ENCODE results near the gene TTC21A.

DNA sequence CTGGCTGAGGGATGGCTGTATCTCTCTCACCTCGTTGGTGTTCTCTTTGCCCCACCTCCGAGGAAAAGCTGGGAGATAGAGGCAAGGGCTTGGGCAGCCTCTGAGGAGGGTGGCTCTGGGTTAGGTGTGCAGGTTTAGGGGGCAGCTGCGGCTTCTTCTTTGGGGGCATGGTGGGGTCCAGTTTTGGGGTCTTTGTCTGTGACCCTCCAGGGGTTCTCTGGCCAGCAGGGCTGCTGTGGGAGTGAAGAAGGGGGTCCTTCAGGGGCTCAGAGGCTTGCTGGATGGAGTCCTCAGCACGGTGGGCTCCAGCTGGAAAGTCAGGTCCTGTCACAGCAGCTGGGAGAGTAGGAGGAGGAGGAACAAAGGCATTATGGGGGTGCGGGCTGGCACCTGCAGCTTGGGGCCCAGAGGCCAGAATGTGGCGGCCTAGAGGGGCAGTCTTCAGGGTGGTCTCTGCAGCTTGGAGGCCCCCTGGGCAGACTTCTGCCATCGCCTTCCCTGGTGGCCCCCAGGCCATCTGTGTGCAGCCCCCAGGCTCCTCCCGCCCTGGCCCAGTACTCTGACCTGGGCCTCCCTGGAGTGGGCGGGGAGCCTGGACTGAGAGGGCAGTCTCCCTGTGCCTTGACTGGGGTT, 78.0 kb downstream of the TTC21A start:
- no peak for TF ChIP-seq EZH2 (IDR thresholded peaks at IDR 0.05; ENCODE audit: insufficient read depth, low read length)
- TF ChIP-seq, protein P1, sequence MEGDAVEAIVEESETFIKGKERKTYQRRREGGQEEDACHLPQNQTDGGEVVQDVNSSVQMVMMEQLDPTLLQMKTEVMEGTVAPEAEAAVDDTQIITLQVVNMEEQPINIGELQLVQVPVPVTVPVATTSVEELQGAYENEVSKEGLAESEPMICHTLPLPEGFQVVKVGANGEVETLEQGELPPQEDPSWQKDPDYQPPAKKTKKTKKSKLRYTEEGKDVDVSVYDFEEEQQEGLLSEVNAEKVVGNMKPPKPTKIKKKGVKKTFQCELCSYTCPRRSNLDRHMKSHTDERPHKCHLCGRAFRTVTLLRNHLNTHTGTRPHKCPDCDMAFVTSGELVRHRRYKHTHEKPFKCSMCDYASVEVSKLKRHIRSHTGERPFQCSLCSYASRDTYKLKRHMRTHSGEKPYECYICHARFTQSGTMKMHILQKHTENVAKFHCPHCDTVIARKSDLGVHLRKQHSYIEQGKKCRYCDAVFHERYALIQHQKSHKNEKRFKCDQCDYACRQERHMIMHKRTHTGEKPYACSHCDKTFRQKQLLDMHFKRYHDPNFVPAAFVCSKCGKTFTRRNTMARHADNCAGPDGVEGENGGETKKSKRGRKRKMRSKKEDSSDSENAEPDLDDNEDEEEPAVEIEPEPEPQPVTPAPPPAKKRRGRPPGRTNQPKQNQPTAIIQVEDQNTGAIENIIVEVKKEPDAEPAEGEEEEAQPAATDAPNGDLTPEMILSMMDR (IDR thresholded peaks at IDR 0.05; ENCODE audit: insufficient read depth, low read depth, low read length) = no peak

Measured in astrocyte (in vitro differentiated cells and primary cell).